GM12878 (cell line): Measurements from ENCODE around the gene EOLA1. TPM values are rescaled to one million over a fixed set of nuclear protein-coding genes. Genes with fewer than 3 reads are reported as not detected.
"Not testable (repeated sequence)": the region's sequence is repeated elsewhere in the genome, so short reads cannot be mapped to it uniquely, and the experiment has no call there.

Experiments
- ATAC-seq: fragments of 200-7000 bp; cut with Tn5 transposase; 3 replicates; pipeline ENCODE4 v1.9.1; 2020; ENCODE audit warnings: mild to moderate bottlenecking, moderate library complexity
- BruUV-seq: library from RNA; stranded (reverse); fragments of 400-500 nt; replicated peaks from 2 replicates; lab custom pipeline; 2021; lab: Mats Ljungman, UMichigan
- CTCF ChIA-PET: fragments of 300-600 bp; sonication (Branson Sonifier 250); formaldehyde crosslinking; extraction: SDS; loops from one replicate; lab custom pipeline; 2021; ENCODE audit warnings: inconsistent platforms; lab: Yijun Ruan, JAX
- POLR2A ChIA-PET: fragments of 350-600 bp; formaldehyde crosslinking; extraction: SDS; loops from one replicate; lab custom pipeline; 2021; ENCODE audit warnings: inconsistent platforms; lab: Charles Lee
- RAD21 ChIA-PET: fragments of 300-600 bp; sonication (Branson Sonifier 250); formaldehyde crosslinking; loops from one replicate; lab custom pipeline; 2023; ENCODE audit warnings: antibody characterized with exemption; ENCODE audit not compliant: unreplicated experiment; lab: Charles Lee
- SMC1A ChIA-PET: fragments of 300-600 bp; sonication (Branson Sonifier 250); formaldehyde crosslinking; loops from one replicate; lab custom pipeline; 2023; ENCODE audit not compliant: unreplicated experiment, uncharacterized antibody; lab: Charles Lee
- DNase-seq: peaks from one replicate; pipeline ENCODE4 v3.0.0-alpha.2; 2011; ENCODE audit warnings: low read depth, low spot score
- FAIRE-seq: peaks from 3 replicates; lab custom pipeline; 2011; peaks lifted over from hg19 to GRCh38; lab: Jason Lieb, UNC
- H2AFZ ChIP-seq: 2 replicates; pipeline ENCODE4 v1.6.0; 2011; ENCODE audit warnings: low read depth, low read length, control low read depth; ENCODE audit not compliant: control insufficient read depth
- H3K27ac ChIP-seq: 2 replicates; pipeline ENCODE4 v1.5.1; 2011; ENCODE audit warnings: control low read depth; ENCODE audit not compliant: control insufficient read depth, insufficient read depth
- H3K27me3 ChIP-seq, 2 experiments: replicated peaks in 1 of 2; 2 replicates each; pipeline versions ENCODE4 v1.6.0 to v1.6.1; 2011; ENCODE audit warnings: low read length in 1 of 2; ENCODE audit not compliant: control insufficient read depth in 2 of 2, insufficient read depth in 2 of 2
- H3K36me3 ChIP-seq, 2 experiments: 2 replicates each; pipeline ENCODE4 v1.5.1; 2011; ENCODE audit warnings: low read length in 1 of 2; ENCODE audit not compliant: control insufficient read depth in 2 of 2, insufficient read depth in 2 of 2
- H3K4me1 ChIP-seq: 2 replicates; pipeline ENCODE4 v1.6.1; 2011; ENCODE audit warnings: mild to moderate bottlenecking, low read length, moderate library complexity, mixed read lengths; ENCODE audit not compliant: control insufficient read depth, insufficient read depth
- H3K4me2 ChIP-seq: 2 replicates; pipeline ENCODE4 v1.6.0; 2011; ENCODE audit warnings: control low read depth; ENCODE audit not compliant: control insufficient read depth, insufficient read depth
- H3K4me3 ChIP-seq: fragments of 200-600 bp; sonication (generic); 2 replicates; pipeline ENCODE4 v1.5.1; 2016
- H3K79me2 ChIP-seq: 2 replicates; pipeline ENCODE4 v1.6.0; 2011; ENCODE audit warnings: low read length; ENCODE audit not compliant: control insufficient read depth, insufficient read depth
- H3K9ac ChIP-seq: 2 replicates; pipeline ENCODE4 v1.8.0; 2011; ENCODE audit warnings: low read length, control low read depth, mixed read lengths; ENCODE audit not compliant: control insufficient read depth, insufficient read depth
- H3K9me3 ChIP-seq: replicated peaks from 3 replicates; pipeline ENCODE4 v1.5.1; 2011; ENCODE audit warnings: mild to moderate bottlenecking, low read length; ENCODE audit not compliant: control insufficient read depth, insufficient read depth
- H4K20me1 ChIP-seq: 2 replicates; pipeline ENCODE4 v1.6.0; 2011; ENCODE audit not compliant: control insufficient read depth, insufficient read depth
- WGBS: methylation state at CpG from one replicate; pipeline ENCODE4 v1.1.6; 2016; ENCODE audit warnings: low lambda C conversion rate; ENCODE audit not compliant: insufficient replicate concordance, insufficient coverage; ENCODE audit errors: missing lambda C conversion rate; 5-methylcytosine and 5-hydroxymethylcytosine counted together
- in situ Hi-C: fragments of 300-500 bp; cut with MboI; formaldehyde crosslinking; loops from 9 replicates; pipeline ENCODE4 v1.14.3; 2018; ENCODE audit warnings: mixed read lengths
- intact Hi-C: fragments of 100-400 bp; cut with micrococcal nuclease; formaldehyde crosslinking; loops from one replicate; pipeline ENCODE4 v1.14.2; 2022; ENCODE audit not compliant: unreplicated experiment
- polyA plus RNA-seq, 11 experiments: library from polyadenylated mRNA; depleted of rRNA in 4 of 11; unstranded in 6 of 11; stranded (reverse) in 5 of 11; fragments of >200 nt; fragmentation: Nextera tagmentation in 4 of 11; fragmentation: Illumina TruSeq in 1 of 11; extraction: Ambion mirVana in 4 of 11; extraction: Trizol in 1 of 11; gene quantifications; 1 replicate in 1 of 11; 2 replicates in 10 of 11; pipeline versions ENCODE4 v1.2.1 to v1.2.3, GENCODE V29; 2011 to 2016; ENCODE audit warnings: inconsistent platforms in 2 of 11, missing spikeins in 2 of 11, low read depth in 1 of 11
- total RNA-seq, 4 experiments: library from RNA; depleted of rRNA in 3 of 4; stranded (reverse); fragments of >200 nt in 3 of 4; fragmentation: Illumina TruSeq in 1 of 4; extraction: Trizol in 1 of 4; gene quantifications; 2 replicates each; pipeline versions ENCODE4 v1.2.1 to v1.2.3, GENCODE V29; 2013 to 2021

Gene EOLA1
- total and polyA plus RNA-seq, 10 of the 15 experiments (the other 5 are each of a cell fraction or from before 2014, with no cell fraction given), result 9.2 to 42.3 (median 24.3) TPM

DNA sequence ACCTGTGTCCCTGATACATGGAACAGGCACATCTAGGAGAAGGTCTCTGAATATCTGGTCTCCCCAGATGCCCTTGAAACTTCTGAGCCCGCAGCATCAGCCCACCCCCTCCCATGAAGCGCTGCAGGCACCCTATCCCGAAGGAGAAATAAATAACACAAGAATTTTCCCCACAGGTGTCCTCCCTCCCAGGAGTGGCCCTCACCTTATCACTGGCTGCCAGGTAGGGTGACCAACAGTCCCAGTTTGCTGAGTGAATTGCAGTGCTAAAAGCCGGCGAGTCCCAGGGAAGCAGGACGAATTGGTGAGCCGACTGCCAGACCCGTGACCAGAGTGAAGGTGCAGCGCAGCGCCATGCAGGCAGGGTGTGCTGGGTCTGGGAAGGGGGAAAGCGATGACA is 6.8 kb upstream of the EOLA1 start:
- CTCF ChIA-PET, H3K9me3 ChIP-seq, H2AFZ ChIP-seq, H3K79me2 ChIP-seq, H3K27me3 ChIP-seq, DNase-seq, POLR2A ChIA-PET, RAD21 ChIA-PET, ATAC-seq, SMC1A ChIA-PET, H3K4me2 ChIP-seq, BruUV-seq, FAIRE-seq, H3K27ac ChIP-seq, H3K36me3 ChIP-seq, H3K4me1 ChIP-seq, H3K4me3 ChIP-seq, in situ Hi-C loops, H4K20me1 ChIP-seq, H3K9ac ChIP-seq: not testable (repeated sequence)
- intact Hi-C loops, result loop anchor here (10.0 kb wide), 3 partner anchors 291 to 1031 kb away; partner anchors contain the start of gene MTM1
- 47% methylated on average over 8 of the region's 11 CpGs for WGBS

DNA sequence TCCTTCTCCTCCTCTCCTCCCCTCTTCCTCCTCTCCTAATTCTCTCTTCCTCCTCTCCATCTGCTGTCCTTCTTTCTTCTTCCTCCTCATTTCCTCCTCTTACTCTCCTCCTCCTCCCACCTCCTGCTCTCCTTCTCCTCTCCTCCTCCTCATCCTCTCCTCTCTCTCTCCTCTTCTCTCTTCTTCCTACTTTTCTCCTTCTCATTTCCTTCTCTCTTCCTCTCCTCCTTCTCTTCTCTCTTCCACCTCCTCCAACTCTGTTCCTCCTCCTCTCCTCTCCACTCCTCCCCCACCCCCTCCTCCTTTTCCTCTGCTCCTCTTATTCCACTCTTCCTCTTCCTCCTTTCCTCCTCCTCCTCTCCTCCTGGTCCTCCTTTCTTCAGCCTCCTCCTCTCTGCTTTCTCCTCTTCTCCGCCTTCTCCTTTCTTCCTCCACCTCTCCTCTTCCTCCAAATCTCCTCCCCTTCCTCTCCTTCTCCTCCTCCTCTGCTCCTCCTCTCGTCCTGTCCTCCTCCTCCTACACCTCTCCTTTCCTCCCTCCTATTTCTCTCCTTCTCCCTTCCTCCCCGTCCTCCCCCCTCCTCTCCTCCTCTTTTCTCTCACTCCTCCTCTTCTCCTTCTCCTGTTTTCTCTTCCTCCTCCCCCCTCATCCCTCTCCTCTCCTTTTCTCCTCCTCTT is 5.7 kb upstream of the EOLA1 start:
- SMC1A ChIA-PET, H3K9ac ChIP-seq, H3K4me1 ChIP-seq, DNase-seq, H3K4me2 ChIP-seq, ATAC-seq, POLR2A ChIA-PET, H2AFZ ChIP-seq, H3K9me3 ChIP-seq, H4K20me1 ChIP-seq, H3K36me3 ChIP-seq, BruUV-seq, H3K27me3 ChIP-seq, H3K27ac ChIP-seq, in situ Hi-C loops, FAIRE-seq, H3K79me2 ChIP-seq, RAD21 ChIA-PET, H3K4me3 ChIP-seq: not testable (repeated sequence)
- CTCF ChIA-PET, result interaction anchor here (1.3 kb wide), 1 partner anchor 7 kb away, joined by 3 read pairs; no protein-coding TSS in a partner anchor
- intact Hi-C loops, result loop anchor here (10.0 kb wide), 3 partner anchors 290 to 1030 kb away; partner anchors contain the start of gene MTM1
- WGBS, result 13% methylated on average over 3 of the region's 3 CpGs
